ENCODE measurements around the gene SAP25. TPM values are rescaled to one million over a fixed set of nuclear protein-coding genes. Genes with fewer than 3 reads are reported as not detected.

The SAP25 gene
- total RNA-seq, 1 donor from 2014 or later: not detected

GRCh38 chr7:100598425-100598824 lies 24.7 kb upstream of the SAP25 start:
- FAIRE-seq: no peak

GRCh38 chr7:100595188-100595587 lies 21.5 kb upstream of the SAP25 start:
- DNase-seq (ENCODE audit: low spot score in 2 of 2) (no peak), FAIRE-seq (no peak)

More at GRCh38 chr7:100598425-100598824, 24.7 kb upstream of the SAP25 start:
- DNase-seq (ENCODE audit: low spot score in 2 of 2): no peak

- FAIRE-seq (no peak), DNase-seq (ENCODE audit: low spot score in 2 of 2) (no peak)
These were observed 17.9 kb upstream of the SAP25 start for GRCh38 chr7:100591596-100591995.

- no peak for DNase-seq (ENCODE audit: low spot score in 2 of 2)
- FAIRE-seq: no peak
These were observed 16.5 kb upstream of the SAP25 start for GRCh38 chr7:100590077-100590737.

- FAIRE-seq (no peak), DNase-seq (ENCODE audit: low spot score in 2 of 2) (no peak)
These were observed 15.7 kb upstream of the SAP25 start for GRCh38 chr7:100589341-100589947.

- no peak for DNase-seq (ENCODE audit: low spot score in 2 of 2)
- FAIRE-seq: no peak
These were observed 14.7 kb upstream of the SAP25 start for GRCh38 chr7:100588438-100588837.

- FAIRE-seq (peak; percentile 99), DNase-seq (ENCODE audit: low spot score in 2 of 2) (peak; percentile 98 to 100)
These were observed 12.7 kb upstream of the SAP25 start, which contains the start of gene FBXO24 for GRCh38 chr7:100586266-100587025. Gene FBXO24, plus strand, starts transcription at chr7:100586328. Its CDS starts 298 bp downstream, at chr7:100586626.

GRCh38 chr7:100585511-100586265 lies 12.0 kb upstream of the SAP25 start, which contains the start of gene LRCH4:
Gene LRCH4, minus strand, starts transcription at chr7:100586129. Its CDS starts 29 bp downstream, at chr7:100586100.
- DNase-seq (ENCODE audit: low spot score in 2 of 2) (peak; percentile 75 to 100), FAIRE-seq (no peak)

- FAIRE-seq: no peak
These were observed 11.2 kb upstream of the SAP25 start for GRCh38 chr7:100584683-100585510.

GRCh38 chr7:100584054-100584682 lies 10.5 kb upstream of the SAP25 start:
- FAIRE-seq: no peak
- DNase-seq (ENCODE audit: low spot score in 2 of 2): peak in 1 of 2 donors; percentile 33

More at GRCh38 chr7:100584683-100585510, 11.2 kb upstream of the SAP25 start:
- DNase-seq (ENCODE audit: low spot score in 2 of 2): peak in 1 of 2 donors; percentile 39

- FAIRE-seq (no peak), DNase-seq (ENCODE audit: low spot score in 2 of 2) (peak in 1 of 2 donors; percentile 51)
These were observed 9.7 kb upstream of the SAP25 start for GRCh38 chr7:100583132-100584053.

- DNase-seq (ENCODE audit: low spot score in 2 of 2): no peak
- no peak for FAIRE-seq
These were observed 8.9 kb upstream of the SAP25 start for GRCh38 chr7:100582650-100583049.

GRCh38 chr7:100582041-100582579 lies 8.4 kb upstream of the SAP25 start:
- DNase-seq (ENCODE audit: low spot score in 2 of 2): no peak
- no peak for FAIRE-seq

- no peak for FAIRE-seq
- no peak for DNase-seq (ENCODE audit: low spot score in 2 of 2)
These were observed 7.0 kb upstream of the SAP25 start for GRCh38 chr7:100580466-100581283.

GRCh38 chr7:100578246-100579183 lies 4.8 kb upstream of the SAP25 start:
- DNase-seq (ENCODE audit: low spot score in 2 of 2) (no peak), FAIRE-seq (no peak)

- DNase-seq (ENCODE audit: low spot score in 2 of 2) (no peak), FAIRE-seq (no peak)
These were observed 3.8 kb upstream of the SAP25 start for GRCh38 chr7:100577507-100577906.

Data from frontal cortex (tissue), 4 donors.